Measurements from ENCODE around the gene EPG5. TPM values are rescaled to one million over a fixed set of nuclear protein-coding genes. Genes with fewer than 3 reads are reported as not detected.

The EPG5 gene
- total RNA-seq, 2 donors from 2014 or later, result 25.3 to 33.6 TPM

GRCh38 chr18:45879681-45880655 lies 87.2 kb downstream of the EPG5 start:
- Histone ChIP-seq H3K36me3 (peaks cover 43% of the 10 kb centered on the region), H3K27me3 (no peaks in the 10 kb centered on the region), H3K4me3 (no peak overlapping the region), H3K4me1 (peaks cover 0 to 5% of the 10 kb centered on the region in 2 donors), H3K9me3 (no peaks in the 10 kb centered on the region), H3K27ac (no peak overlapping the region)
- TF ChIP-seq, protein P1, sequence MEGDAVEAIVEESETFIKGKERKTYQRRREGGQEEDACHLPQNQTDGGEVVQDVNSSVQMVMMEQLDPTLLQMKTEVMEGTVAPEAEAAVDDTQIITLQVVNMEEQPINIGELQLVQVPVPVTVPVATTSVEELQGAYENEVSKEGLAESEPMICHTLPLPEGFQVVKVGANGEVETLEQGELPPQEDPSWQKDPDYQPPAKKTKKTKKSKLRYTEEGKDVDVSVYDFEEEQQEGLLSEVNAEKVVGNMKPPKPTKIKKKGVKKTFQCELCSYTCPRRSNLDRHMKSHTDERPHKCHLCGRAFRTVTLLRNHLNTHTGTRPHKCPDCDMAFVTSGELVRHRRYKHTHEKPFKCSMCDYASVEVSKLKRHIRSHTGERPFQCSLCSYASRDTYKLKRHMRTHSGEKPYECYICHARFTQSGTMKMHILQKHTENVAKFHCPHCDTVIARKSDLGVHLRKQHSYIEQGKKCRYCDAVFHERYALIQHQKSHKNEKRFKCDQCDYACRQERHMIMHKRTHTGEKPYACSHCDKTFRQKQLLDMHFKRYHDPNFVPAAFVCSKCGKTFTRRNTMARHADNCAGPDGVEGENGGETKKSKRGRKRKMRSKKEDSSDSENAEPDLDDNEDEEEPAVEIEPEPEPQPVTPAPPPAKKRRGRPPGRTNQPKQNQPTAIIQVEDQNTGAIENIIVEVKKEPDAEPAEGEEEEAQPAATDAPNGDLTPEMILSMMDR (IDR thresholded peaks at IDR 0.05), result peak; percentile 93 to 100
- peak; percentile 66 for DNase-seq (ENCODE audit: low spot score)

DNA sequence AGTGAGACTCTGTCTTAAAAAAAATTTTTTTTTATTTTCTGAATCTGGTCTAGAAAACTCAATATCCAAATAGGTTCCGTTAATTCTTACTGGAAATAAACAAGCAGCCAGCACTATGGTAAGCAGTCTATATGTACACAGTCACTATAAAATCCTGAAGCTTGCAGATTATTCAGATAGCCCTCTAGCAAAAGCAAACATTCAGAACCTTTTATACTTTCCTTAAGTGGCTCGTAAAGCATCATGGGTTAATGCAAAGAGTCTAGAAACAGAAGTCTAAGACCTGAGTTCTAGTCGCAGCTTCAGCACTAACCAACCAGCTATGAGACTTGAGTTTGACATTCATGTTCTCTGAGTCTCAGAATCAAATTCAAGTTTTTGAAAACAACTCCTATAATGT lies 89.7 kb downstream of the EPG5 start:
- no peak for DNase-seq (ENCODE audit: low spot score)
- H3K27me3 ChIP-seq, result no peaks in the 10 kb centered on the region

GRCh38 chr18:45876161-45876560 lies 91.0 kb downstream of the EPG5 start:
- Histone ChIP-seq H3K27me3 (no peaks in the 10 kb centered on the region), H3K4me3 (no peak overlapping the region), H3K4me1 (peaks cover 0 to 5% of the 10 kb centered on the region in 2 donors), H3K9me3 (no peaks in the 10 kb centered on the region), H3K27ac (no peak overlapping the region), H3K36me3 (peaks cover 46% of the 10 kb centered on the region)
- no peak for DNase-seq (ENCODE audit: low spot score)
- TF ChIP-seq, protein P1 (IDR thresholded peaks at IDR 0.05), result no peak

More for the DNA sequence above, 89.7 kb downstream of the EPG5 start:
- Histone ChIP-seq H3K9me3 (no peaks in the 10 kb centered on the region), H3K4me1 (peaks cover 0 to 5% of the 10 kb centered on the region in 2 donors), H3K4me3 (no peak overlapping the region), H3K36me3 (peaks cover 49% of the 10 kb centered on the region), H3K27ac (no peak overlapping the region)
- TF ChIP-seq, protein P1 (IDR thresholded peaks at IDR 0.05), result no peak

- H3K4me1 ChIP-seq, result no peaks in the 10 kb centered on the region
- H3K36me3 ChIP-seq, result peaks cover 57% of the 10 kb centered on the region
- H3K4me3 ChIP-seq, result no peak overlapping the region
- H3K27me3 ChIP-seq, result no peaks in the 10 kb centered on the region
- no peak overlapping the region for H3K27ac ChIP-seq
- H3K9me3 ChIP-seq, result no peaks in the 10 kb centered on the region
- TF ChIP-seq, protein P1 (IDR thresholded peaks at IDR 0.05), result no peak
- DNase-seq (ENCODE audit: low spot score), result no peak
Observed at GRCh38 chr18:45874491-45875184, 92.5 kb downstream of the EPG5 start.

- Histone ChIP-seq H3K4me1 (no peaks in the 10 kb centered on the region), H3K36me3 (peaks cover 54% of the 10 kb centered on the region)
Observed at GRCh38 chr18:45871431-45872084, 95.6 kb downstream of the EPG5 start.

More at GRCh38 chr18:45871431-45872084, 95.6 kb downstream of the EPG5 start:
- Histone ChIP-seq H3K27ac (no peak overlapping the region), H3K27me3 (no peaks in the 10 kb centered on the region), H3K9me3 (no peaks in the 10 kb centered on the region), H3K4me3 (no peak overlapping the region)
- DNase-seq (ENCODE audit: low spot score), result no peak
- TF ChIP-seq, protein P1 (IDR thresholded peaks at IDR 0.05), result no peak

Data from right atrium auricular region (tissue), 2 donors.